ENCODE data around the gene LONP2.

DNA sequence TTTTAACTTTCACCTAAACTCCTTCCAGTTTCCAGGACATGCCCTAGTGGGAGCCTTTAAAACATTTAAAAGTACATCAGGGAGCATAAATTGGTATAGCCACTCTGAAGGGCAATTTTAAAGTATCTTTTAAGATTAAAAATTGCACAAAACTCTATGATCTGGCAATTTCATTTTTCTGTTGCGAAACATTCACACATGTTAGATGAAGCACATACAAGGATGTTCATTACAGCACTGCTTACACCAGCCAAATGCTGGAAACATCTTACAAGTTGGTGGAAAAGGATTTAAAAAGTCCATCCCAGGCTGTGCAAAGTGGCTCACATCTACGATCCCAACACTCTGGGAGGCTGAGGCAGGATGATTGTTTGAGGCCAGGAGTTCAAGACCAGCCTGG is 26.4 kb upstream of the LONP2 start:
- no peak for TF ChIP-seq POLR2A (IDR thresholded peaks at IDR 0.05)
- TF ChIP-seq, protein P1, sequence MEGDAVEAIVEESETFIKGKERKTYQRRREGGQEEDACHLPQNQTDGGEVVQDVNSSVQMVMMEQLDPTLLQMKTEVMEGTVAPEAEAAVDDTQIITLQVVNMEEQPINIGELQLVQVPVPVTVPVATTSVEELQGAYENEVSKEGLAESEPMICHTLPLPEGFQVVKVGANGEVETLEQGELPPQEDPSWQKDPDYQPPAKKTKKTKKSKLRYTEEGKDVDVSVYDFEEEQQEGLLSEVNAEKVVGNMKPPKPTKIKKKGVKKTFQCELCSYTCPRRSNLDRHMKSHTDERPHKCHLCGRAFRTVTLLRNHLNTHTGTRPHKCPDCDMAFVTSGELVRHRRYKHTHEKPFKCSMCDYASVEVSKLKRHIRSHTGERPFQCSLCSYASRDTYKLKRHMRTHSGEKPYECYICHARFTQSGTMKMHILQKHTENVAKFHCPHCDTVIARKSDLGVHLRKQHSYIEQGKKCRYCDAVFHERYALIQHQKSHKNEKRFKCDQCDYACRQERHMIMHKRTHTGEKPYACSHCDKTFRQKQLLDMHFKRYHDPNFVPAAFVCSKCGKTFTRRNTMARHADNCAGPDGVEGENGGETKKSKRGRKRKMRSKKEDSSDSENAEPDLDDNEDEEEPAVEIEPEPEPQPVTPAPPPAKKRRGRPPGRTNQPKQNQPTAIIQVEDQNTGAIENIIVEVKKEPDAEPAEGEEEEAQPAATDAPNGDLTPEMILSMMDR (IDR thresholded peaks at IDR 0.05), result no peak
